K562 (cell line): ENCODE data around the gene DHX58. TPM values are rescaled to one million over a fixed set of nuclear protein-coding genes. Genes with fewer than 3 reads are reported as not detected.

Source experiments
- ATAC-seq: fragments of 200-7000 bp; cut with Tn5 transposase; 3 replicates; pipeline ENCODE4 v1.9.1; 2020; ENCODE audit warnings: moderate library complexity
- BruUV-seq: library from RNA; stranded (reverse); fragments of 400-500 nt; replicated peaks from 2 replicates; lab custom pipeline; 2021; lab: Mats Ljungman, UMichigan
- CTCF ChIA-PET: fragments of 300-600 bp; formaldehyde crosslinking; extraction: SDS; loops from one replicate; lab custom pipeline; 2021; ENCODE audit warnings: low intra/inter-chr PET ratio; lab: Yijun Ruan, JAX
- POLR2A ChIA-PET: fragments of 300-600, 350-650 bp; sonication (Branson Sonifier 250); formaldehyde crosslinking; extraction: SDS; loops from one replicate; lab custom pipeline; 2021; ENCODE audit warnings: antibody characterized with exemption, inconsistent platforms; lab: Yijun Ruan, JAX
- DNase-seq, 4 experiments: peaks; one replicate each; pipeline versions ENCODE4 v3.0.0 to v3.0.0-alpha.2; 2011 to 2018; ENCODE audit warnings: low spot score in 3 of 4, mixed read lengths in 3 of 4; ENCODE audit errors: extremely low read depth in 1 of 4
- FAIRE-seq: peaks from 2 replicates; lab custom pipeline; 2011; peaks lifted over from hg19 to GRCh38; lab: Jason Lieb, UNC
- H2AFZ ChIP-seq: 2 replicates; pipeline ENCODE4 v1.6.0; 2011; ENCODE audit warnings: low read depth, low read length, control low read depth, inconsistent platforms
- H3K27ac ChIP-seq: fragments of 200-600 bp; 3 replicates; pipeline ENCODE4 v1.8.0; 2011; ENCODE audit warnings: low read depth, mild to moderate bottlenecking, control low read depth, inconsistent platforms, low read length, moderate library complexity, mixed read lengths; ENCODE audit errors: extremely low read depth
- H3K27me3 ChIP-seq, 2 experiments: fragments of 300-600 bp in 1 of 2; 2 replicates in 1 of 2; 3 replicates in 1 of 2; pipeline versions ENCODE4 v1.6.0 to v1.8.0; 2011; ENCODE audit warnings: inconsistent platforms in 2 of 2, low read length in 2 of 2, mild to moderate bottlenecking in 1 of 2, mixed read lengths in 1 of 2, moderate library complexity in 1 of 2; ENCODE audit not compliant: control insufficient read depth in 2 of 2, insufficient read depth in 2 of 2
- H3K36me3 ChIP-seq: fragments of 300-600 bp; 3 replicates; pipeline ENCODE4 v1.8.0; 2011; ENCODE audit warnings: mild to moderate bottlenecking, low read length, inconsistent platforms; ENCODE audit not compliant: control insufficient read depth, insufficient read depth
- H3K4me1 ChIP-seq, 2 experiments: fragments of 200-600 bp in 1 of 2; replicated peaks in 1 of 2; 2 replicates in 1 of 2; 3 replicates in 1 of 2; pipeline versions ENCODE4 v1.5.1 to v1.8.0; 2011; ENCODE audit warnings: inconsistent platforms in 2 of 2, low read length in 2 of 2, mild to moderate bottlenecking in 1 of 2, mixed read lengths in 1 of 2, moderate library complexity in 1 of 2; ENCODE audit not compliant: control insufficient read depth in 2 of 2, insufficient read depth in 2 of 2
- H3K4me2 ChIP-seq: 2 replicates; pipeline ENCODE4 v1.6.1; 2011; ENCODE audit warnings: low read length, control low read depth, inconsistent platforms, mixed read lengths; ENCODE audit not compliant: insufficient read depth
- H3K4me3 ChIP-seq: fragments of 200-600 bp; sonication (generic), shearing (Covaris generic); 2 replicates; pipeline ENCODE4 v1.5.1; 2016; ENCODE audit warnings: control low read depth, inconsistent platforms
- H3K79me2 ChIP-seq: fragments of 200-600 bp; 3 replicates; pipeline ENCODE4 v1.8.0; 2011; ENCODE audit warnings: low read length, inconsistent platforms; ENCODE audit not compliant: control insufficient read depth, insufficient read depth
- H3K9ac ChIP-seq, 2 experiments: 2 replicates each; pipeline versions ENCODE4 v1.6.0 to v1.6.1; 2011; ENCODE audit warnings: low read depth in 2 of 2, low read length in 2 of 2, control low read depth in 1 of 2, inconsistent platforms in 1 of 2, mild to moderate bottlenecking in 1 of 2, mixed read lengths in 1 of 2; ENCODE audit not compliant: insufficient read depth in 1 of 2
- H3K9me1 ChIP-seq: one replicate; pipeline ENCODE4 v1.6.0; 2011; ENCODE audit warnings: inconsistent platforms, mild to moderate bottlenecking, low read length, moderate library complexity; ENCODE audit not compliant: control insufficient read depth, insufficient read depth
- H3K9me3 ChIP-seq: replicated peaks from 2 replicates; pipeline ENCODE4 v1.5.1; 2011; ENCODE audit warnings: low read depth, low read length, inconsistent platforms; ENCODE audit not compliant: control insufficient read depth, insufficient read depth
- H4K20me1 ChIP-seq: replicated peaks from 2 replicates; pipeline ENCODE4 v1.6.1; 2011; ENCODE audit warnings: low read length, inconsistent platforms, mixed read lengths; ENCODE audit not compliant: control insufficient read depth, insufficient read depth
- FOXJ3 ChIP-seq: sonication (generic); formaldehyde crosslinking; IDR thresholded peaks from 2 replicates; pipeline ENCODE4 v1.4.0; 2020; ENCODE audit warnings: mild to moderate bottlenecking, missing genetic modification reagents
- RFX1 ChIP-seq: fragments of 450-650 bp; IDR thresholded peaks from 2 replicates; pipeline ENCODE4 v1.6.1; 2016; ENCODE audit warnings: mild to moderate bottlenecking, moderate library complexity
- SAP30 ChIP-seq: fragments of 200-600 bp; sonication (generic); IDR thresholded peaks from 2 replicates; pipeline ENCODE4 v1.6.1; 2012; ENCODE audit warnings: borderline replicate concordance, low read depth, mild to moderate bottlenecking, moderate library complexity, low read length, control low read depth, inconsistent platforms; ENCODE audit not compliant: insufficient read depth, poor library complexity, severe bottlenecking
- WGBS: fragments of 100-300 bp; shearing (Covaris generic); methylation state at CpG from one replicate; pipeline ENCODE4 v1.1.6; 2016; ENCODE audit warnings: low coverage, mixed read lengths; ENCODE audit not compliant: insufficient coverage; ENCODE audit errors: missing lambda C conversion rate; 5-methylcytosine and 5-hydroxymethylcytosine counted together
- in situ Hi-C: fragments of 300-500 bp; cut with MboI; formaldehyde crosslinking; loops from 4 replicates; pipeline ENCODE4 v1.15.0; 2018; ENCODE audit warnings: inconsistent platforms, mixed read lengths
- intact Hi-C: fragments of 100-400 bp; cut with micrococcal nuclease; formaldehyde crosslinking; loops from 2 replicates; pipeline ENCODE4 v1.14.2; 2022
- polyA plus RNA-seq, 8 experiments: library from polyadenylated mRNA; depleted of rRNA in 4 of 8; stranded (reverse) in 5 of 8; unstranded in 3 of 8; fragments of >200 nt; fragmentation: Nextera tagmentation in 2 of 8; fragmentation: Illumina TruSeq in 1 of 8; extraction: Ambion mirVana in 2 of 8; extraction: Trizol in 1 of 8; gene quantifications; 2 replicates each; pipeline versions ENCODE4 v1.2.1 to v1.2.3, GENCODE V29; 2011 to 2014; ENCODE audit warnings: inconsistent platforms in 1 of 8, missing spikeins in 1 of 8
- total RNA-seq, 7 experiments: library from RNA; depleted of rRNA in 6 of 7; stranded (reverse); fragments of >200 nt in 6 of 7; fragmentation: Illumina TruSeq in 2 of 7; extraction: Trizol in 2 of 7; gene quantifications; 2 replicates each; pipeline versions ENCODE4 v1.2.1 to v1.2.3, GENCODE V29; 2011 to 2021; ENCODE audit warnings: low replicate concordance in 1 of 7

The DHX58 gene
- total and polyA plus RNA-seq, 9 of the 15 experiments (the other 6 are each of a cell fraction or from before 2014, with no cell fraction given), result 0.15 to 3.0 (median 1.4) TPM

GRCh38 chr17:42109086-42109485 lies 3.4 kb downstream of the DHX58 start:
- TF ChIP-seq FOXJ3 (CRISPR knock-in tag) (no peak), RFX1 (no peak), SAP30 (no peak)
- TF ChIP-seq, all 486 proteins: peak for 0
- Histone ChIP-seq H2AFZ (no peak overlapping the region; the same call in 1 of the 2 replicates), H4K20me1 (no peaks in the 10 kb centered on the region), H3K4me3 (no peak overlapping the region), H3K27me3 (no peaks in the 10 kb centered on the region), H3K9me1 (no peaks in the 10 kb centered on the region), H3K4me2 (no peak overlapping the region), H3K9me3 (no peaks in the 10 kb centered on the region), H3K4me1 (peaks cover 15 to 65% of the 10 kb centered on the region in 2 experiments; a peak in 4 of 5 replicates), H3K27ac (no peak overlapping the region), H3K36me3 (peaks cover 12% of the 10 kb centered on the region; the same call in 1 of the 3 replicates), H3K79me2 (no peaks in the 10 kb centered on the region), H3K9ac (no peak overlapping the region; a peak in 2 of 4 replicates)
- in situ Hi-C loops, result loop anchor here (25.0 kb wide), 1 partner anchor 372 kb away; the partner anchor contains the start of gene HAP1
- DNase-seq, result no peak
- BruUV-seq, result no TSS peak
- intact Hi-C loops, result no loop called here
- FAIRE-seq, result no peak
- ATAC-seq, result no peak
- ChIA-PET CTCF (no interaction called here), POLR2A (interaction anchor here (0.6 to 0.8 kb wide), 2 partner anchors 20 to 143 kb away, joined by 3 read pairs; no protein-coding TSS in a partner anchor)
- WGBS, result 86% methylated on average over 9 of the region's 9 CpGs
